Common myeloid progenitor, CD34-positive (primary cell): ENCODE measurements around the gene OMG.

Source experiments
- CTCF ChIA-PET: fragments of 350-600 bp; sonication (Branson Sonifier 250); formaldehyde crosslinking; loops from one replicate; lab custom pipeline; 2021; ENCODE audit warnings: antibody characterized with exemption; lab: Charles Lee
- POLR2A ChIA-PET: fragments of 350-600 bp; sonication (Branson Sonifier 250); formaldehyde crosslinking; loops from one replicate; lab custom pipeline; 2021; ENCODE audit warnings: antibody characterized with exemption; lab: Charles Lee
- DNase-seq, 3 donors: peaks; one replicate each; pipeline versions ENCODE4 v3.0.0 to v3.0.0-alpha.2; 2013
- H3K27ac ChIP-seq, 2 experiments: 1 replicate in 1 of 2; 2 replicates in 1 of 2; pipeline ENCODE4 v1.7.0; 2013; ENCODE audit warnings: inconsistent platforms in 2 of 2, low read length in 2 of 2, mild to moderate bottlenecking in 2 of 2, low read depth in 1 of 2, moderate library complexity in 1 of 2; ENCODE audit not compliant: severe bottlenecking in 2 of 2, insufficient read depth in 1 of 2, poor library complexity in 1 of 2
- H3K27me3 ChIP-seq, 5 experiments: replicated peaks in 2 of 5; 1 replicate in 3 of 5; 2 replicates in 2 of 5; pipeline versions ENCODE4 v1.6.1 to v1.7.0; 2013; ENCODE audit warnings: low read length in 4 of 5, mild to moderate bottlenecking in 2 of 5, moderate library complexity in 2 of 5, inconsistent platforms in 1 of 5; ENCODE audit not compliant: insufficient read depth in 5 of 5, control insufficient read depth in 4 of 5
- H3K36me3 ChIP-seq, 4 experiments: 1 replicate in 2 of 4; 2 replicates in 2 of 4; pipeline versions ENCODE4 v1.6.1 to v1.7.0; 2013; ENCODE audit warnings: low read length in 3 of 4, control low read depth in 1 of 4, mild to moderate bottlenecking in 1 of 4; ENCODE audit not compliant: control insufficient read depth in 4 of 4, insufficient read depth in 4 of 4
- H3K4me1 ChIP-seq, 4 experiments: 1 replicate in 3 of 4; 2 replicates in 1 of 4; pipeline versions ENCODE4 v1.6.1 to v1.7.1; 2013; ENCODE audit warnings: low read length in 3 of 4, mild to moderate bottlenecking in 3 of 4, control low read depth in 1 of 4, inconsistent platforms in 1 of 4, moderate library complexity in 1 of 4; ENCODE audit not compliant: control insufficient read depth in 4 of 4, insufficient read depth in 4 of 4; ENCODE audit errors: control extremely low read depth in 1 of 4
- H3K4me3 ChIP-seq, 7 experiments: 1 replicate in 4 of 7; 2 replicates in 3 of 7; pipeline versions ENCODE4 v1.5.1 to v1.7.0; 2013; ENCODE audit warnings: mild to moderate bottlenecking in 7 of 7, low read length in 6 of 7, moderate library complexity in 6 of 7, inconsistent platforms in 2 of 7, low read depth in 2 of 7, control low read depth in 1 of 7; ENCODE audit not compliant: insufficient read depth in 4 of 7, control insufficient read depth in 1 of 7; ENCODE audit errors: extremely low read depth in 1 of 7
- H3K9me3 ChIP-seq, 5 experiments: 1 replicate in 4 of 5; 2 replicates in 1 of 5; pipeline versions ENCODE4 v1.6.1 to v1.7.1; 2013; ENCODE audit warnings: low read length in 4 of 5, mild to moderate bottlenecking in 2 of 5, inconsistent platforms in 1 of 5, low read depth in 1 of 5, moderate library complexity in 1 of 5; ENCODE audit not compliant: control insufficient read depth in 4 of 5, insufficient read depth in 2 of 5; ENCODE audit errors: control extremely low read depth in 1 of 5
- WGBS: methylation state at CpG from one replicate; pipeline ENCODE4 v1.1.5; 2013; ENCODE audit not compliant: insufficient coverage; 5-methylcytosine and 5-hydroxymethylcytosine counted together

The OMG gene

DNA sequence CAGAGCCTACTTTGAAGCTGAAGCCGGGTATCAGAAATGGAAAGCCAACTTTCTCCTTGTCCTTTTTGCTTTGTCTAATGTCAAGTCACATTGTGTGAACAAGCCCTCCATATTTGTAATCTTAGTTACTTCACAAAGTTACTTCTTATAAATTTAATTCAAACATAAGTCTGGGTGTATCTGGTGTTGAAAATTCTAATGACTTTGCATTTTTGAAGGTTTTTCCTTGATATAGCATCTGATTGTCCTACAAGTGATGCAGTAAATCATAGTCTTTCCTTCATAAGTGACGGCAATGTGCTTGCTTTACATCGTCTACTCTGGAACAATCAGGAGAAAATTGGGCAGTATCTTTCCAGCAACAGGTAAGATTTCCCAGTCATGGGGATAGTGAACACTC is 36.9 kb downstream of the OMG start:
- Histone ChIP-seq H3K36me3 (peaks cover 2 to 10% (median 9%) of the 10 kb centered on the region in 4 experiments), H3K27me3 (no peaks in the 10 kb centered on the region), H3K4me3 (no peak overlapping the region), H3K27ac (no peak overlapping the region), H3K4me1 (peaks cover 0 to 6% (median 4%) of the 10 kb centered on the region in 4 experiments), H3K9me3 (no peaks in the 10 kb centered on the region)
- ChIA-PET POLR2A (no interaction called here), CTCF (no interaction called here)
- no peak for DNase-seq
- WGBS = 100% methylated on average over 2 of the region's 3 CpGs

DNA sequence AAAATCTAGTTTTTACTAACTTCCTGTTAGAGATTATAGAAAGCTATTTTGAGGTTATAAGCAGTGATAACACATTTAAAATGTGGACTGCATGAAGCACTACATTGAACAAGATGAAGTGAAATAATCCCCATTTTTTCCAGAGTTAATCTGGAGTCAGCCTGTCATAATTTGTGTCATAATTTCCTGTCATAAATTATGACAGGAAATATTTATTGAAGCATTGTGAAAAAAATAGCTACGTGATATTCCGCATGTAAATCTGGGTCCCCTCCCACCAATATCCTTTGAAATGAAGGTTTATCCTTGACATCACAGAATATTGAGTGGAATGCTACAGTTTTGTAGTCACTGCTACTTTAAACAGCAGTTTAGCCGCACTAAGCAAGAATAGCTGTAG is 40.1 kb downstream of the OMG start:
- Histone ChIP-seq H3K27ac (no peak overlapping the region), H3K9me3 (no peaks in the 10 kb centered on the region), H3K27me3 (no peaks in the 10 kb centered on the region), H3K4me1 (peaks cover 0 to 6% (median 4%) of the 10 kb centered on the region in 4 experiments), H3K4me3 (no peak overlapping the region), H3K36me3 (peaks cover 5 to 11% (median 9%) of the 10 kb centered on the region in 4 experiments)
- CTCF ChIA-PET = interaction anchor here (1.2 to 1.6 kb wide), 5 partner anchors 8 to 261 kb away, joined by 3 to 5 read pairs (median 4); no protein-coding TSS in a partner anchor
- WGBS = 25% methylated on average over 2 of the region's 3 CpGs
- DNase-seq = peak in 1 of 3 donors; percentile 4
- POLR2A ChIA-PET = no interaction called here

DNA sequence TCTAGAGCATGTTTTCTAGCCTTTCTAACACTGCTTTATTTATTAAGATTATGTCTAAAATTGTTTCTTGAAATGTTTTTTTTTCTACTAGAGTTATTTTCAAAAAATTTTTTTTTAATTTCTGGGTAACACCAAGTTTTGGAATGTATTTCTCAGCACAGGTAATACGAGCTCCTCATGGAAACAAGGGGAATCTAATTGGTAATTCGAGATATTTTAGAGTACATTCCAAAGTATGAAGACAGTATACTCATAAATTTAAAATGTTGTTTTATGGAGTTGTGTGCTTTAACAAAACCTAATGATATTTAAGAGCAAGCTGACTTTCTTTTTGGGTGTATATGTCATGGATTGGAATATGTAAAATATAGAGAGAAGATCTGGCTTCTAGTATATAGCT is 42.4 kb downstream of the OMG start:
- no peaks in the 10 kb centered on the region for H3K27me3 ChIP-seq
- DNase-seq = no peak
- H3K36me3 ChIP-seq = peaks cover 0 to 3% (median 3%) of the 10 kb centered on the region in 4 experiments
- no CpG with 5 or more reads among the region's 2 CpGs for WGBS
- no peak overlapping the region for H3K4me3 ChIP-seq
- ChIA-PET CTCF (interaction anchor here (1.3 kb wide), 1 partner anchor 112 kb away, joined by 3 read pairs; no protein-coding TSS in a partner anchor), POLR2A (no interaction called here)
- H3K9me3 ChIP-seq = no peaks in the 10 kb centered on the region
- peaks cover 0 to 6% (median 4%) of the 10 kb centered on the region in 4 experiments for H3K4me1 ChIP-seq
- no peak overlapping the region for H3K27ac ChIP-seq

DNA sequence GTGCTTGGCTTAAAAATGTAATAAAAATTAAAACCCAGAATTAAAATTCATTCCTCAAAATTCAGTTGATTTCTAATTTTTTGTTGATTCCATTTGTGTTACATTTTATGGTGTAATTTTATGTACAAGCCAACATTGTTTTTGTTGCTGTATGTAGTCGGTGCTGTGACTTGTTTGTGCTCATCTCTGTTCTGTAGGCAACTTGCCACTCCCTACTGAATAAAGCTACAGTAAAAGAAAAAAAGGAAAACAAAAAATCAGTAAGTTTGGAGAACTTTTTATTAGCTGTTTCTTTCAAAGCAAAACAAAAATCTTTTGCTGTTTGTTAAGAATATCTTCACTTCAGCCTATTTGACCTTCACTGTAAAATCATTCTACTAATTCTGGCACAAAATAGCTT is 44.3 kb downstream of the OMG start:
- Histone ChIP-seq H3K36me3 (peaks cover 0 to 9% (median 3%) of the 10 kb centered on the region in 4 experiments), H3K9me3 (no peaks in the 10 kb centered on the region), H3K27ac (no peak overlapping the region), H3K27me3 (no peaks in the 10 kb centered on the region), H3K4me1 (peaks cover 0 to 6% (median 4%) of the 10 kb centered on the region in 4 experiments), H3K4me3 (no peak overlapping the region)
- WGBS = no CpG with 5 or more reads among the region's 1 CpG
- DNase-seq = no peak
- ChIA-PET CTCF (no interaction called here), POLR2A (no interaction called here)

DNA sequence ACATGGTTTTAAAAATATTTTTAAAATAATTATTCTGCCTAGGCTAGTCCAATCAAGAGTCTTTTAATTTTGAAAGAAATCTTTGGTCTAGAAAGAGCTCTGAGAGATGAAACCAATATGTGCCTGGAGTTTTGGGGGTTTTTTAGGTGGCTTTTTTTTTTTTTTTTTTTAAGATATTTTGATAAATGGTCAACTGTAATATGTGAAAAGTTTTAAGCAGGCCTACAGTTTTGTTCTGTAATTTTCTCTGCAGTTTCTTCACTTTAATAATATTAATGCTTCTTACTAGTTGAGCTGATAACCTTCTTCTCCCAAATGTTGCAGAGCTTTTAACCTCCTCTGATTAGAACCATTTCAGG is 45.1 kb downstream of the OMG start:
- Histone ChIP-seq H3K36me3 (peaks cover 0 to 9% (median 3%) of the 10 kb centered on the region in 4 experiments), H3K4me3 (no peak overlapping the region), H3K4me1 (peaks cover 0 to 4% (median 3%) of the 10 kb centered on the region in 4 experiments), H3K9me3 (no peaks in the 10 kb centered on the region), H3K27me3 (no peaks in the 10 kb centered on the region), H3K27ac (no peak overlapping the region)
- CTCF ChIA-PET = interaction anchor here (0.5 kb wide), 1 partner anchor 84 kb away, joined by 3 read pairs; no protein-coding TSS in a partner anchor
- POLR2A ChIA-PET = no interaction called here
- DNase-seq = no peak

DNA sequence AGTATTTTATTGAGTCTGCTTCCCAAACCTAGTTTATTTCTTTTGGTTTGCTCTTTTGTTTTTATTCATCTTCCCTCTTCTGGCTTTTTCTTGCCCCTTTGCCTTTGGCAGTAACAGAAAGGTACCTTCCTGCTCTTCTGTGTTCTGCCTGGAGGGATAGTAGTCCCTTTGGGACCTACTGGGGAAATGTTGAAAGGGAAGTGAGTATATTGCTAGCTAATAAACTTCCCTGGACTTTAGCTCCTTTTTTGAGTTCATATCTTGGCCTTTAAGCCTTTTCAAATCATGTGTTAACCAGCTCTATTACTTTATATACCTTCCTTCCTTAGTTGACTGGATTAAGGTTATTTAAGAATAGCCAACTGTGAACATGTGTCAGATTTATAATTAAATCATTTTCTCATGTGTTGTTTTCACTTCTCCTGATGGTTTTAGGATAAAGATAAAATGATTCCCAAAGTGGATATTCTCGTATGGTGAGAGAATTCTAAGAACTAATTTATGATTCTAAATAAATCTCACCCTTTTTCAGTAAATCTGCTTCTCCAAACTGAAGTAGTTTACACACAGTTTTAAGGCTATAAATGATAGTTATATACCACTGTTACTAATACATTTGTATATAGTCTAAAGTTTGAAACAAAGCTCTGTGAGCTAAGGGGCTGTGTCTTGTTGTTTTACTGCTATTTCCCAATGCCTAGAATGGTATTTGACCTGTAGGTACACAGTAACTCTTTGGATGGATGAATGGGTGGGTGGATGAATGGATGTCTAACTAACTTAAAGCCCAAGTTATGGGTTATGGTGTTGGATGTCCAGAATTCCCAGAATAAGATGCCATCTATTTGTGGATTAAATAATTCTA is 45.7 kb downstream of the OMG start:
- H3K4me3 ChIP-seq = no peak overlapping the region
- ChIA-PET CTCF (interaction anchor here (0.5 kb wide), 1 partner anchor 85 kb away, joined by 3 read pairs; no protein-coding TSS in a partner anchor), POLR2A (no interaction called here)
- no peaks in the 10 kb centered on the region for H3K27me3 ChIP-seq
- no peak overlapping the region for H3K27ac ChIP-seq
- no CpG with 5 or more reads among the region's 1 CpG for WGBS
- H3K4me1 ChIP-seq = peaks cover 0 to under 1% (median 0%) of the 10 kb centered on the region in 4 experiments
- H3K9me3 ChIP-seq = no peaks in the 10 kb centered on the region
- no peak for DNase-seq
- peaks cover 0 to 11% (median 3%) of the 10 kb centered on the region in 4 experiments for H3K36me3 ChIP-seq

DNA sequence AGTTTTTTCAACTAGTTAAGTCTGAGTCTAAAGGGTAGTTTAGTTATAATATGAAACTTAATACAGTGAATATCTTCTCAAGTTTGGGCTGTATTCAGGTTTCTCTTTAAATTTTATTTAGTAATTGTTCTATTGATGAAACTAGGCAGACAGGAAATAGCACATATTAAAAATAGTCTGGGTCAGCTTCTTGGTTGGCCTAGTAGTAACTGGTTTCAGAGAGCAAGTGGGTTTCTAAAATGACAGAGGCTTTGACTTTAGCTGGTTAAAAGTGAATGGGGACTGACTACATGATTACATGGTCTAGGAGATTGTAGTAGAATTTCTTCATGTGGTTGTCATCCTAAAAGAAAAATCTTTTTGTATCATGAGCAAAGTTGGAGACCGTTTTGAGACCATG is 46.8 kb downstream of the OMG start:
- ChIA-PET CTCF (no interaction called here), POLR2A (no interaction called here)
- H3K27me3 ChIP-seq = no peaks in the 10 kb centered on the region
- H3K4me3 ChIP-seq = no peak overlapping the region
- no peak overlapping the region for H3K27ac ChIP-seq
- WGBS = no CpG with 5 or more reads among the region's 1 CpG
- no peak for DNase-seq
- no peaks in the 10 kb centered on the region for H3K9me3 ChIP-seq
- H3K4me1 ChIP-seq = no peaks in the 10 kb centered on the region
- peaks cover 3 to 20% (median 5%) of the 10 kb centered on the region in 4 experiments for H3K36me3 ChIP-seq
